Measurements from ENCODE around the gene SRRM5. TPM values are rescaled to one million over a fixed set of nuclear protein-coding genes. Genes with fewer than 3 reads are reported as not detected.

Gene SRRM5
- total RNA-seq, 1 donor from 2014 or later, result 0.23 TPM

DNA sequence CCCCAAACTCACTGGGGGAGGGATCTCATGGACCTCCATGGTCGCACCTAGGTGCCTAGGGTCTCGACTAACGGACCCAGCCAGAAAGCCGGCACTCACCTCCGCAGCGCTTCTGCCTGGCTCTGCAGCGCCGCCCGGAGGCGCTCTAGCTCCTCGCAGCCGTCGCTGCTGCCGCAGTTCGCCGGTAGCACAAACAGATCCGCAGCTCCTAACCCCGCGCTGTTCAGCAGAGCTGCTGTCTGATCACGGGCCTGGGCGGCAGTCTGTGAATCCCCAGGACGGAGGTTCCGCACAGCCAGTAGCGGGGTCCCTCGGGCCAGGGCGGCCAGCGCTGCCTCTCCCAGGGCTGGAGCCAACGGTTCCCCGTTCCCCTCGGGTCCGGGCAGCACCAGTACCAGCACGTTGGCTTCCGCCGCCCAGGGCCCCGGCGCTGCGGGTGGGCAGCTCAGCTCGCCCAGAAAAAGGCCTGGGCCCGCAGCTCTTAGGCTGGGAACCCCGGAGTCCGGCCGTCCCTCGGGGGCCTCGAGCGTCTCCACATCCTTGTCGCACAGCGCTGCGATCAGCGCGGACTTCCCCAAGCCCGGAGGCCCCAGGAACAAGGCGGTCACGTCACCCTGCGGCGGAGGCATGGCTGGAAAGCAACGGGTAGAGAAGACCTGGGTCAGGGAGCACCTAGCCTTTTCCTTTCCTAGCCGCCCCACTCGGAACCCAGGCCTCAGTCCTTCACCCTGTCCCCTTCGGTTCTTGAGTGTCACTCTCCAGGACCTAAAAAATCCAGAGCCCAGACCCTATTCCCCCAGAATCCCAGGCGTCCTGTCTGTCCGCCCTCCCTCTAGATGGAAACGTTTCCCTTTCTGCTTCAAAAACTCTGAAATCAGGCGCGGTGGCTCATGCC is 16.9 kb upstream of the SRRM5 start:
- Mint-ChIP-seq H3K27me3 (ENCODE audit: low read depth, unreplicated experiment) (no peaks in the 10 kb centered on the region), H3K27ac (ENCODE audit: unreplicated experiment) (peak overlapping the region; percentile 100), H3K36me3 (ENCODE audit: low read depth, unreplicated experiment) (peaks cover 7% of the 10 kb centered on the region), H3K4me1 (ENCODE audit: low read depth, unreplicated experiment) (peaks cover 20% of the 10 kb centered on the region), H3K9me3 (ENCODE audit: unreplicated experiment) (no peaks in the 10 kb centered on the region), H3K4me3 (ENCODE audit: unreplicated experiment) (peak overlapping the region; percentile 100)
- Histone ChIP-seq H3K27me3 (ENCODE audit: insufficient read depth, low read length) (no peaks in the 10 kb centered on the region), H3K36me3 (ENCODE audit: insufficient read depth, low read length) (peaks cover 5% of the 10 kb centered on the region), H3K4me1 (ENCODE audit: insufficient read depth, low read length) (peaks cover 28% of the 10 kb centered on the region), H3K27ac (ENCODE audit: low read depth, low read length) (peak overlapping the region; percentile 99), H3K4me3 (ENCODE audit: insufficient read depth, low read depth, low read length) (peak overlapping the region; percentile 85), H2AFZ (ENCODE audit: low read depth, low read length) (peak overlapping the region; percentile 31), H4K20me1 (ENCODE audit: insufficient read depth, low read length) (peaks cover 34% of the 10 kb centered on the region), H3K4me2 (ENCODE audit: low read length) (peak overlapping the region; percentile 90), H3K9ac (ENCODE audit: low read length) (peak overlapping the region; percentile 87), H3K79me2 (ENCODE audit: insufficient read depth, low read length) (peaks cover 73% of the 10 kb centered on the region), H3K9me3 (ENCODE audit: insufficient read depth, low read depth, low read length) (no peaks in the 10 kb centered on the region)
- TF ChIP-seq EZH2 (IDR thresholded peaks at IDR 0.05; ENCODE audit: insufficient read depth, low read length) (no peak), CTCF (IDR thresholded peaks at IDR 0.05; ENCODE audit: insufficient read depth, low read depth, low read length) (peak; percentile 81)
- FAIRE-seq, result no peak
- DNase-seq (ENCODE audit: low read depth), result peak; percentile 33

DNA sequence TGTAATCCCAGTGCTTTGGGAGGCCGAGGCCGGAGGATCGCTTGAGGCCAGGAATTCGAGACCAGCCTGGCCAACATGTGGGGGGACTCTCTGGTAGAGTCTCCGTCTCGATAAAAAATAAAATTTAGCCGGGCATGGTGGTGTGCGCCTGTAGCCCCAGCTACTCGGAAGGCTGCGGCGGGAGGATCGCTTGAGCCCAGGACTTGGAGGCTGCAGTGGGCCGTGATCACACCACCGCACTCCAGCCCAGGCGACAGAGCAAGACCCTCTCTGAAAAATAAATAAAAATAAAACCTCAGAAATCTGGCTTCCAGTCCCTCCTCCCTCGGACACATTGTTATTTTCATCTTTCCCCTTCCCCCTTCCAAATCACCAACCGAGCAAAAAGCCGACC is 16.3 kb upstream of the SRRM5 start:
- Histone ChIP-seq H3K27ac (ENCODE audit: low read depth, low read length) (peak overlapping the region; percentile 99), H3K4me3 (ENCODE audit: insufficient read depth, low read depth, low read length) (peak overlapping the region; percentile 85), H2AFZ (ENCODE audit: low read depth, low read length) (peak overlapping the region; percentile 31), H3K4me1 (ENCODE audit: insufficient read depth, low read length) (peaks cover 28% of the 10 kb centered on the region), H3K36me3 (ENCODE audit: insufficient read depth, low read length) (peaks cover 3% of the 10 kb centered on the region), H3K79me2 (ENCODE audit: insufficient read depth, low read length) (peaks cover 75% of the 10 kb centered on the region), H4K20me1 (ENCODE audit: insufficient read depth, low read length) (peaks cover 27% of the 10 kb centered on the region), H3K27me3 (ENCODE audit: insufficient read depth, low read length) (no peaks in the 10 kb centered on the region), H3K9ac (ENCODE audit: low read length) (peak overlapping the region; percentile 87), H3K4me2 (ENCODE audit: low read length) (peak overlapping the region; percentile 90), H3K9me3 (ENCODE audit: insufficient read depth, low read depth, low read length) (no peaks in the 10 kb centered on the region)
- no peaks in the 10 kb centered on the region for H3K9me3 Mint-ChIP-seq (ENCODE audit: unreplicated experiment)
- peak overlapping the region; percentile 100 for H3K27ac Mint-ChIP-seq (ENCODE audit: unreplicated experiment)
- peak overlapping the region; percentile 100 for H3K4me3 Mint-ChIP-seq (ENCODE audit: unreplicated experiment)
- H3K4me1 Mint-ChIP-seq (ENCODE audit: low read depth, unreplicated experiment), result peaks cover 20% of the 10 kb centered on the region
- DNase-seq (ENCODE audit: low read depth) (no peak), FAIRE-seq (no peak)
- no peaks in the 10 kb centered on the region for H3K27me3 Mint-ChIP-seq (ENCODE audit: low read depth, unreplicated experiment)
- H3K36me3 Mint-ChIP-seq (ENCODE audit: low read depth, unreplicated experiment), result peaks cover 5% of the 10 kb centered on the region
- TF ChIP-seq EZH2 (IDR thresholded peaks at IDR 0.05; ENCODE audit: insufficient read depth, low read length) (no peak), CTCF (IDR thresholded peaks at IDR 0.05; ENCODE audit: insufficient read depth, low read depth, low read length) (no peak)
